AG04449 (cell line): ENCODE results near the gene PCCB.

Experiments used
- CTCF ChIA-PET: fragments of 350-600 bp; formaldehyde crosslinking; extraction: SDS; loops from one replicate; lab custom pipeline; 2021; ENCODE audit warnings: antibody characterized with exemption; lab: Yijun Ruan, JAX
- POLR2A ChIA-PET: fragments of 400-600, 350-600 bp; formaldehyde crosslinking; extraction: SDS; loops from one replicate; lab custom pipeline; 2020; ENCODE audit warnings: antibody characterized with exemption, inconsistent platforms; lab: Yijun Ruan, JAX
- DNase-seq: peaks from one replicate; pipeline ENCODE4 v3.0.0-alpha.2; 2010; ENCODE audit warnings: low read depth, low spot score
- H3K4me3 ChIP-seq: 2 replicates; pipeline ENCODE4 v1.5.1; 2011; ENCODE audit warnings: low read depth, mild to moderate bottlenecking, control low read depth, low read length
- CTCF ChIP-seq: IDR thresholded peaks from one replicate; pipeline ENCODE4 v1.5.1; 2011; ENCODE audit warnings: mild to moderate bottlenecking, moderate library complexity, low read length, control low read depth, inconsistent platforms; ENCODE audit not compliant: insufficient read depth; ENCODE audit errors: missing control alignments

Gene PCCB

GRCh38 chr3:136277634-136278033 is 27.5 kb downstream of the PCCB start:
- DNase-seq = no peak
- no peak for TF ChIP-seq CTCF
- no peak overlapping the region for H3K4me3 ChIP-seq
- POLR2A ChIA-PET = no interaction called here
- CTCF ChIA-PET = no interaction called here

GRCh38 chr3:136279092-136279491 is 29.0 kb downstream of the PCCB start:
- DNase-seq = no peak
- TF ChIP-seq CTCF = no peak
- H3K4me3 ChIP-seq = no peak overlapping the region
- CTCF ChIA-PET = no interaction called here
- POLR2A ChIA-PET = no interaction called here

- DNase-seq = no peak
- TF ChIP-seq CTCF = no peak
- H3K4me3 ChIP-seq = no peak overlapping the region
- ChIA-PET POLR2A (no interaction called here), CTCF (interaction anchor here (2.0 kb wide), 1 partner anchor 26 kb away, joined by 5 read pairs; no protein-coding TSS in a partner anchor)
These were observed 30.8 kb downstream of the PCCB start for GRCh38 chr3:136280961-136281360.

- ChIA-PET CTCF (interaction anchor here (0.8 to 2.0 kb wide), 2 partner anchors 15 to 24 kb away, joined by 3 to 5 read pairs; no protein-coding TSS in a partner anchor), POLR2A (interaction anchor here (0.6 kb wide), 1 partner anchor 51 kb away, joined by 3 read pairs; no protein-coding TSS in a partner anchor)
- no peak for TF ChIP-seq CTCF
- DNase-seq = no peak
- H3K4me3 ChIP-seq = no peak overlapping the region
These were observed 31.9 kb downstream of the PCCB start for GRCh38 chr3:136281966-136282520.

GRCh38 chr3:136283627-136284026 is 33.5 kb downstream of the PCCB start:
- DNase-seq = no peak
- no peak for TF ChIP-seq CTCF
- H3K4me3 ChIP-seq = no peak overlapping the region
- CTCF ChIA-PET = no interaction called here
- POLR2A ChIA-PET = no interaction called here

- no peak for TF ChIP-seq CTCF
- ChIA-PET CTCF (interaction anchor here (0.6 to 1.5 kb wide), 2 partner anchors 11 to 100 kb away, joined by 3 read pairs; no protein-coding TSS in a partner anchor), POLR2A (no interaction called here)
- no peak overlapping the region for H3K4me3 ChIP-seq
- DNase-seq = no peak
These were observed 41.2 kb downstream of the PCCB start for GRCh38 chr3:136291302-136291701.
